T follicular helper cell (primary cell): ENCODE measurements around the gene DRAP1.
A peak's percentile ranks its signal among the peaks of the same experiment; 100 is the strongest.

ENCODE experiments used
- DNase-seq: peaks from one replicate; pipeline ENCODE4 v3.0.0-alpha.2; 2020; ENCODE audit warnings: low read depth
- total RNA-seq, 2 experiments: gene quantifications; one replicate each; lab custom pipeline; 2026; lab: John Stamatoyannopoulos, UW

Gene DRAP1
- total RNA-seq: 58.0 to 73.4 reads per million in 2 experiments

- peak; percentile 99 for DNase-seq
Observed at GRCh38 chr11:65919141-65919572, at the start of gene DRAP1. Gene DRAP1, plus strand, starts transcription at chr11:65919426. Its CDS starts 76 bp downstream, at chr11:65919502.

- no peak for DNase-seq
Observed at GRCh38 chr11:65869643-65870306, 49.5 kb upstream of the DRAP1 start.

GRCh38 chr11:65870307-65870658 is 48.9 kb upstream of the DRAP1 start:
- no peak for DNase-seq

GRCh38 chr11:65870706-65871681 is 48.2 kb upstream of the DRAP1 start:
- DNase-seq: no peak

GRCh38 chr11:65871811-65872548 is 47.2 kb upstream of the DRAP1 start:
- no peak for DNase-seq

- DNase-seq: no peak
Observed at GRCh38 chr11:65872586-65873317, 46.5 kb upstream of the DRAP1 start, which contains the start of gene EFEMP2. Gene EFEMP2, minus strand, starts transcription at chr11:65872800. Its CDS starts 446 bp downstream, at chr11:65872354.

- peak; percentile 93 for DNase-seq
Observed at GRCh38 chr11:65873318-65874156, 45.7 kb upstream of the DRAP1 start.

GRCh38 chr11:65879617-65880016 is 39.6 kb upstream of the DRAP1 start, which contains the start of gene CTSW:
Gene CTSW, plus strand, starts transcription at chr11:65879837. Its CDS starts 18 bp downstream, at chr11:65879855.
- DNase-seq: no peak

GRCh38 chr11:65880027-65880426 is 39.2 kb upstream of the DRAP1 start:
- no peak for DNase-seq

GRCh38 chr11:65880844-65881421 is 38.3 kb upstream of the DRAP1 start:
- no peak for DNase-seq

GRCh38 chr11:65882120-65883057 is 36.8 kb upstream of the DRAP1 start:
- no peak for DNase-seq

GRCh38 chr11:65883058-65883761 is 36.0 kb upstream of the DRAP1 start:
- no peak for DNase-seq

- no peak for DNase-seq
Observed at GRCh38 chr11:65883786-65884715, 35.2 kb upstream of the DRAP1 start.

- DNase-seq: peak; percentile 75
Observed at GRCh38 chr11:65884716-65885092, 34.5 kb upstream of the DRAP1 start.

GRCh38 chr11:65885231-65885630 is 34.0 kb upstream of the DRAP1 start:
- DNase-seq: no peak

- DNase-seq: no peak
Observed at GRCh38 chr11:65885808-65886536, 33.3 kb upstream of the DRAP1 start.
